ENCODE data around the gene FIZ1. TPM values are rescaled to one million over a fixed set of nuclear protein-coding genes. Genes with fewer than 3 reads are reported as not detected.

Gene FIZ1
- total RNA-seq, 1 experiment from 2014 or later: 21.5 TPM

DNA sequence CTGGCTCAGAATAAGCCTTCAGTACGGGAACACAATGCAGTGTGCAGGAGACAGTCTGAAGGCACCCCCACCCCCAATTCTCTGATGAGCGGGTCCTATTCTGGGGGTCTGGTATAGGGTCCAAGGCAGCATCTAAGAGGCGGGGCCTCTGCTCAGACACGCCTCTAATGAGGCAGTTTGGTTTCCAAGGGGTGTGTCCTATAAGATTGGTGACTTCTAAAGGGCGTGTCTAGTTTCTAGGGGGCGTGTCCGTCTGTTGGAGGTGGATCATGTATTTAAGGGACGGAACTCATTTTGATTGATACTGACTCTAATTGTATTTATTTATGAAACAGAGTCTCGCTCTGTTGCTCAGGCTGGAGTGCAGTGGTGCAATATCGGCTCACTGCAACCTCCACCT lies 8.7 kb downstream of the FIZ1 start:
- no CpG with 5 or more reads among the region's 10 CpGs for WGBS (ENCODE audit: extremely low coverage, insufficient read length, low lambda C conversion rate)
- Histone ChIP-seq H4K8ac (replicated peaks; ENCODE audit: insufficient read length, low read depth, low read length) (no peak overlapping the region), H3T11ph (ENCODE audit: low read length) (no peak overlapping the region), H4K5ac (ENCODE audit: insufficient read length, low read depth, low read length) (no peak overlapping the region), H3K23ac (ENCODE audit: insufficient read length, low read depth, low read length) (no peak overlapping the region), H2AFZ (ENCODE audit: low read length) (no peak overlapping the region), H2BK20ac (ENCODE audit: low read depth, low read length, poor library complexity, severe bottlenecking) (no peak overlapping the region), H2BK12ac (ENCODE audit: insufficient read length, low read depth, low read length) (no peak overlapping the region), H2BK120ac (ENCODE audit: low read depth, low read length, poor library complexity, severe bottlenecking) (no peak overlapping the region), H3K27ac (ENCODE audit: insufficient read length, low read depth, low read length) (no peak overlapping the region), H3K4me1 (ENCODE audit: insufficient read depth, low read length) (no peaks in the 10 kb centered on the region; the same call in 1 of the 2 replicates), H3K27me3 (ENCODE audit: insufficient read depth, low read length) (no peaks in the 10 kb centered on the region), H2BK15ac (ENCODE audit: low read depth, low read length) (no peak overlapping the region), H3K79me1 (ENCODE audit: insufficient read depth, low read depth, low read length, poor library complexity, severe bottlenecking) (no peaks in the 10 kb centered on the region), H3K23me2 (ENCODE audit: insufficient read length, low read depth, low read length, poor library complexity, severe bottlenecking) (peaks cover 7% of the 10 kb centered on the region), H3K4me2 (ENCODE audit: insufficient read depth, insufficient read length, low read length) (no peak overlapping the region), H3K79me2 (ENCODE audit: insufficient read depth, low read length) (no peaks in the 10 kb centered on the region), H3K18ac (ENCODE audit: insufficient read length, low read depth, low read length) (no peak overlapping the region), H3K4ac (ENCODE audit: low read depth, low read length) (no peak overlapping the region), H3K9ac (ENCODE audit: extremely low read depth, insufficient read length, low read length) (no peak overlapping the region), H4K91ac (ENCODE audit: insufficient read length, low read depth, low read length) (no peak overlapping the region), H3K14ac (ENCODE audit: insufficient read depth, low read length) (no peak overlapping the region), H2AK5ac (ENCODE audit: insufficient read length, low read length) (no peak overlapping the region), H4K20me1 (ENCODE audit: control insufficient read depth, insufficient read depth, insufficient read length) (peaks cover 2% of the 10 kb centered on the region), H3K9me3 (ENCODE audit: control insufficient read depth, low read depth, low read length) (no peaks in the 10 kb centered on the region), H2BK5ac (ENCODE audit: insufficient read length, low read length) (no peak overlapping the region), H3K56ac (ENCODE audit: insufficient read length, low read depth, low read length) (no peak overlapping the region)
- Mint-ChIP-seq H3K36me3 (ENCODE audit: insufficient read depth in 1 of 3, low read depth in 3 of 3) (peaks cover 11 to 18% (median 13%) of the 10 kb centered on the region in 3 experiments; a peak in 6 of 7 replicates), H3K9me3 (no peaks in the 10 kb centered on the region; a peak in 1 of 5 replicates), H3K4me3 (peak overlapping the region in 1 of 2 experiments; percentile 66; a peak in 2 of 5 replicates), H3K4me1 (peaks cover 21 to 40% of the 10 kb centered on the region in 2 experiments), H3K27me3 (ENCODE audit: low read depth) (no peaks in the 10 kb centered on the region; the same call in 1 of the 2 replicates), H3K27ac (no peak overlapping the region; a peak in 1 of 7 replicates)
- TF ChIP-seq, protein P1, sequence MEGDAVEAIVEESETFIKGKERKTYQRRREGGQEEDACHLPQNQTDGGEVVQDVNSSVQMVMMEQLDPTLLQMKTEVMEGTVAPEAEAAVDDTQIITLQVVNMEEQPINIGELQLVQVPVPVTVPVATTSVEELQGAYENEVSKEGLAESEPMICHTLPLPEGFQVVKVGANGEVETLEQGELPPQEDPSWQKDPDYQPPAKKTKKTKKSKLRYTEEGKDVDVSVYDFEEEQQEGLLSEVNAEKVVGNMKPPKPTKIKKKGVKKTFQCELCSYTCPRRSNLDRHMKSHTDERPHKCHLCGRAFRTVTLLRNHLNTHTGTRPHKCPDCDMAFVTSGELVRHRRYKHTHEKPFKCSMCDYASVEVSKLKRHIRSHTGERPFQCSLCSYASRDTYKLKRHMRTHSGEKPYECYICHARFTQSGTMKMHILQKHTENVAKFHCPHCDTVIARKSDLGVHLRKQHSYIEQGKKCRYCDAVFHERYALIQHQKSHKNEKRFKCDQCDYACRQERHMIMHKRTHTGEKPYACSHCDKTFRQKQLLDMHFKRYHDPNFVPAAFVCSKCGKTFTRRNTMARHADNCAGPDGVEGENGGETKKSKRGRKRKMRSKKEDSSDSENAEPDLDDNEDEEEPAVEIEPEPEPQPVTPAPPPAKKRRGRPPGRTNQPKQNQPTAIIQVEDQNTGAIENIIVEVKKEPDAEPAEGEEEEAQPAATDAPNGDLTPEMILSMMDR (conservative IDR thresholded peaks at IDR 0.05): no peak
- peak; percentile 51 for DNase-seq
